ENCODE results near the gene PRLHR.

GRCh38 chr10:118566911-118567310 lies 28.5 kb downstream of the PRLHR start:
- no peak for TF ChIP-seq CTCF (IDR thresholded peaks at IDR 0.05 in 4 of 5, conservative IDR thresholded peaks at IDR 0.05 in 1 of 5)
- TF ChIP-seq POLR2A (IDR thresholded peaks at IDR 0.05) = no peak
